Hepatic stellate cell (primary cell): ENCODE measurements around the gene MCC.

ENCODE experiments used
- DNase-seq: peaks from one replicate; pipeline ENCODE4 v3.0.0; 2011; ENCODE audit warnings: low spot score

Gene MCC

GRCh38 chr5:113487781-113488644 is at the start of gene MCC:
Gene MCC, minus strand, starts transcription at chr5:113488453.
- peak; percentile 90 for DNase-seq

- no peak for DNase-seq
Observed at GRCh38 chr5:113531481-113532159, 43.4 kb upstream of the MCC start.

GRCh38 chr5:113527746-113528145 is 39.5 kb upstream of the MCC start:
- no peak for DNase-seq

- DNase-seq, result no peak
Observed at GRCh38 chr5:113526421-113526820, 38.2 kb upstream of the MCC start.

- DNase-seq, result no peak
Observed at GRCh38 chr5:113524927-113525326, 36.7 kb upstream of the MCC start.

- DNase-seq, result no peak
Observed at GRCh38 chr5:113523168-113523567, 34.9 kb upstream of the MCC start.

- no peak for DNase-seq
Observed at GRCh38 chr5:113520899-113521298, 32.6 kb upstream of the MCC start.

- peak; percentile 8 for DNase-seq
Observed at GRCh38 chr5:113520429-113520828, 32.2 kb upstream of the MCC start.

- no peak for DNase-seq
Observed at GRCh38 chr5:113519412-113519811, 31.2 kb upstream of the MCC start.

- DNase-seq, result no peak
Observed at GRCh38 chr5:113518884-113519283, 30.6 kb upstream of the MCC start.

GRCh38 chr5:113514289-113514635 is 26.0 kb upstream of the MCC start:
- DNase-seq, result no peak

GRCh38 chr5:113513384-113514288 is 25.4 kb upstream of the MCC start, which contains the start of gene YTHDC2:
Gene YTHDC2, plus strand, starts transcription at chr5:113513694. Its CDS starts 202 bp downstream, at chr5:113513896.
- peak; percentile 70 for DNase-seq

- no peak for DNase-seq
Observed at GRCh38 chr5:113512341-113512740, 24.1 kb upstream of the MCC start.

- DNase-seq, result peak; percentile 11
Observed at GRCh38 chr5:113510836-113511451, 22.7 kb upstream of the MCC start.

GRCh38 chr5:113508756-113509155 is 20.5 kb upstream of the MCC start:
- no peak for DNase-seq

GRCh38 chr5:113507601-113508000 is 19.3 kb upstream of the MCC start:
- DNase-seq, result no peak

GRCh38 chr5:113505181-113505580 is 16.9 kb upstream of the MCC start:
- no peak for DNase-seq

- DNase-seq, result no peak
Observed at GRCh38 chr5:113503146-113503545, 14.9 kb upstream of the MCC start.

- DNase-seq, result no peak
Observed at GRCh38 chr5:113502073-113502472, 13.8 kb upstream of the MCC start.

GRCh38 chr5:113495422-113495841 is 7.2 kb upstream of the MCC start:
- no peak for DNase-seq

GRCh38 chr5:113493446-113493845 is 5.2 kb upstream of the MCC start:
- DNase-seq, result no peak

- no peak for DNase-seq
Observed at GRCh38 chr5:113491022-113491421, 2.8 kb upstream of the MCC start.
